ENCODE data around the gene LCN12. TPM values are rescaled to one million over a fixed set of nuclear protein-coding genes. Genes with fewer than 3 reads are reported as not detected.

The LCN12 gene
- polyA plus RNA-seq, 1 donor (not counting 4 experiments of a cell fraction or from before 2014, with no cell fraction given): not detected

DNA sequence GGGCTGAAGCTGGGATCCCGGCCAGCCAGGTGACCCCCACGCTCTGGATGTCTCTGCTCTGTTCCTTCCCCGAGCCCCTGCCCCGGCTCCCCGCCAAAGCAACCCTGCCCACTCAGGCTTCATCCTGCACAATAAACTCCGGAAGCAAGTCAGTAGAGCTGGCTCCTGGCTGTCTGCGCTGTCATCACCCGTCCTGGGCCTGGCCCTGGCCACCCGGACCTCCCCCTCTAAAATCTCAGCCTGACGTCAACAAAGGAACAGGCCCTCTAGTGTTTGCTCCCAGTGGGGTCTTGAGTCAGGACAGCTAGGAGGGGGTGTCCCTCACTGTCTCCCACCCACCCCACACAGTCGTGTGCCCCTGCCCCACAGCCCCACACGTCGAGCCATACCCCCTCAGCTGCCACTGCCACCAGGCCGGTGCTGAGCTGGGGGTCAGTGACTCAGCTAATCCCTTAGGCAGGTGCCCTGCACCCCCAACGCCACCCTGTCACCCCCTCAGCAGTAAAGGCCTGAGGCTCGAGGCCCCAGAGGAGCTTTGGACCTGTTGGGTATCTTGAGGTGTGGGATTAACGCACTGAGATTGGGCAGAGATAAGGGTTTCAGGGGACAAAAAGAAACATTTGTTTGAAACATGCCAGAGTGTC lies 29.6 kb downstream of the LCN12 start:
- no peaks in the 10 kb centered on the region for H3K9me3 ChIP-seq (ENCODE audit: control insufficient read depth, low read depth, low read length)
- H3K4me2 ChIP-seq (ENCODE audit: control insufficient read depth, extremely low read depth, insufficient read depth, low read depth, low read length): no peak overlapping the region
- TF ChIP-seq, protein P1, sequence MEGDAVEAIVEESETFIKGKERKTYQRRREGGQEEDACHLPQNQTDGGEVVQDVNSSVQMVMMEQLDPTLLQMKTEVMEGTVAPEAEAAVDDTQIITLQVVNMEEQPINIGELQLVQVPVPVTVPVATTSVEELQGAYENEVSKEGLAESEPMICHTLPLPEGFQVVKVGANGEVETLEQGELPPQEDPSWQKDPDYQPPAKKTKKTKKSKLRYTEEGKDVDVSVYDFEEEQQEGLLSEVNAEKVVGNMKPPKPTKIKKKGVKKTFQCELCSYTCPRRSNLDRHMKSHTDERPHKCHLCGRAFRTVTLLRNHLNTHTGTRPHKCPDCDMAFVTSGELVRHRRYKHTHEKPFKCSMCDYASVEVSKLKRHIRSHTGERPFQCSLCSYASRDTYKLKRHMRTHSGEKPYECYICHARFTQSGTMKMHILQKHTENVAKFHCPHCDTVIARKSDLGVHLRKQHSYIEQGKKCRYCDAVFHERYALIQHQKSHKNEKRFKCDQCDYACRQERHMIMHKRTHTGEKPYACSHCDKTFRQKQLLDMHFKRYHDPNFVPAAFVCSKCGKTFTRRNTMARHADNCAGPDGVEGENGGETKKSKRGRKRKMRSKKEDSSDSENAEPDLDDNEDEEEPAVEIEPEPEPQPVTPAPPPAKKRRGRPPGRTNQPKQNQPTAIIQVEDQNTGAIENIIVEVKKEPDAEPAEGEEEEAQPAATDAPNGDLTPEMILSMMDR (optimal IDR thresholded peaks at IDR 0.05 in 1 of 3, IDR thresholded peaks at IDR 0.05 in 1 of 3, conservative IDR thresholded peaks at IDR 0.05 in 1 of 3; ENCODE audit: extremely low read depth in 1 of 3, insufficient read depth in 2 of 3, low read length in 3 of 3): no peak
- TF ChIP-seq EZH2 (IDR thresholded peaks at IDR 0.05; ENCODE audit: low read length): no peak
- no peaks in the 10 kb centered on the region for H3K9me1 ChIP-seq (ENCODE audit: control insufficient read depth, extremely low read depth, insufficient read depth, low read length)
- H4K20me1 ChIP-seq (ENCODE audit: control insufficient read depth, extremely low read depth, insufficient read depth, low read length): no peaks in the 10 kb centered on the region
- H3K4me1 ChIP-seq (ENCODE audit: control insufficient read depth, extremely low read depth, insufficient read depth, low read length): no peaks in the 10 kb centered on the region
- dilution Hi-C loops (cut with MboI; ENCODE audit: extremely low pct_ligation_motif_present, low sequenced_read_pairs): no loop called here
- no peak overlapping the region for H3K27ac ChIP-seq (ENCODE audit: control insufficient read depth, insufficient read depth, low read length)
- no peaks in the 10 kb centered on the region for H3K79me2 ChIP-seq (ENCODE audit: control insufficient read depth, insufficient read depth, low read length)
- FAIRE-seq (no peak), DNase-seq (ENCODE audit: low read depth, low spot score) (no peak)
- no peaks in the 10 kb centered on the region for H3K36me3 ChIP-seq (ENCODE audit: control insufficient read depth in 2 of 2, extremely low read depth in 1 of 2, insufficient read depth in 2 of 2, low read length in 2 of 2)
- H3K4me3 ChIP-seq (ENCODE audit: control insufficient read depth in 2 of 3, extremely low read depth in 1 of 3, insufficient read depth in 2 of 3, low read depth in 1 of 3, low read length in 3 of 3): no peak overlapping the region
- H2AFZ ChIP-seq (ENCODE audit: control insufficient read depth, low read length): no peak overlapping the region
- H3K9ac ChIP-seq (ENCODE audit: control insufficient read depth, extremely low read depth, insufficient read depth, low read length): no peak overlapping the region
- H3K27me3 ChIP-seq (ENCODE audit: control insufficient read depth, extremely low read depth, insufficient read depth, low read length): peaks cover 27% of the 10 kb centered on the region

- no peaks in the 10 kb centered on the region for H3K36me3 ChIP-seq (ENCODE audit: control insufficient read depth in 2 of 2, extremely low read depth in 1 of 2, insufficient read depth in 2 of 2, low read length in 2 of 2)
- FAIRE-seq (no peak), DNase-seq (ENCODE audit: low read depth, low spot score) (no peak)
- H3K9me1 ChIP-seq (ENCODE audit: control insufficient read depth, extremely low read depth, insufficient read depth, low read length): no peaks in the 10 kb centered on the region
- dilution Hi-C loops (cut with MboI; ENCODE audit: extremely low pct_ligation_motif_present, low sequenced_read_pairs): no loop called here
- no peak within 1 kb of the TSS for H3K27ac ChIP-seq (ENCODE audit: control insufficient read depth, insufficient read depth, low read length)
- no peaks in the 10 kb centered on the region for H3K79me2 ChIP-seq (ENCODE audit: control insufficient read depth, insufficient read depth, low read length)
- H3K9ac ChIP-seq (ENCODE audit: control insufficient read depth, extremely low read depth, insufficient read depth, low read length): no peak within 1 kb of the TSS
- H3K27me3 ChIP-seq (ENCODE audit: control insufficient read depth, extremely low read depth, insufficient read depth, low read length): peaks cover 27% of the 10 kb centered on the region
- H3K4me2 ChIP-seq (ENCODE audit: control insufficient read depth, extremely low read depth, insufficient read depth, low read depth, low read length): no peak within 1 kb of the TSS
- no peak for TF ChIP-seq EZH2 (IDR thresholded peaks at IDR 0.05; ENCODE audit: low read length)
- TF ChIP-seq, protein P1 (optimal IDR thresholded peaks at IDR 0.05 in 1 of 3, IDR thresholded peaks at IDR 0.05 in 1 of 3, conservative IDR thresholded peaks at IDR 0.05 in 1 of 3; ENCODE audit: extremely low read depth in 1 of 3, insufficient read depth in 2 of 3, low read length in 3 of 3): no peak
- no peaks in the 10 kb centered on the region for H4K20me1 ChIP-seq (ENCODE audit: control insufficient read depth, extremely low read depth, insufficient read depth, low read length)
- H3K9me3 ChIP-seq (ENCODE audit: control insufficient read depth, low read depth, low read length): no peaks in the 10 kb centered on the region
- H3K4me3 ChIP-seq (ENCODE audit: control insufficient read depth in 2 of 3, extremely low read depth in 1 of 3, insufficient read depth in 2 of 3, low read depth in 1 of 3, low read length in 3 of 3): no peak within 1 kb of the TSS
- no peak within 1 kb of the TSS for H2AFZ ChIP-seq (ENCODE audit: control insufficient read depth, low read length)
- H3K4me1 ChIP-seq (ENCODE audit: control insufficient read depth, extremely low read depth, insufficient read depth, low read length): no peaks in the 10 kb centered on the region
These were observed 30.4 kb downstream of the LCN12 start, which contains the start of gene LCNL1 for GRCh38 chr9:136982232-136983051. LCNL1 (plus strand) TSS chr9:136982993; CDS start chr9:136983587, 594 bp downstream.
